PFSK-1 (cell line): ENCODE data around the gene KRTAP5-10.

Source experiments
- FOXP2 ChIP-seq: optimal IDR thresholded peaks from 2 replicates; pipeline ENCODE3; 2011; ENCODE audit warnings: borderline replicate concordance, control low read depth, inconsistent platforms; ENCODE audit not compliant: insufficient read depth; ENCODE audit errors: extremely low read length, extremely low read depth
- POLR2AphosphoS5 ChIP-seq: IDR thresholded peaks from 2 replicates; pipeline ENCODE4 v1.6.1; 2012; ENCODE audit warnings: low read depth, mild to moderate bottlenecking, control low read depth, low read length, moderate library complexity
- REST ChIP-seq, 2 experiments: IDR thresholded peaks; 2 replicates each; pipeline versions ENCODE4 v1.6.1 to v1.8.0; 2011 to 2012; ENCODE audit warnings: low read depth in 2 of 2, low read length in 2 of 2, control low read depth in 1 of 2, inconsistent platforms in 1 of 2, mild to moderate bottlenecking in 1 of 2, moderate library complexity in 1 of 2; ENCODE audit not compliant: insufficient read depth in 1 of 2
- SIN3A ChIP-seq: IDR thresholded peaks from 2 replicates; pipeline ENCODE4 v1.6.1; 2012; ENCODE audit warnings: mild to moderate bottlenecking, low read length, moderate library complexity, borderline replicate concordance; ENCODE audit not compliant: insufficient read depth
- TAF1 ChIP-seq: IDR thresholded peaks from 2 replicates; pipeline ENCODE4 v1.6.1; 2012; ENCODE audit warnings: low read length, control low read depth, borderline replicate concordance; ENCODE audit not compliant: insufficient read depth

Gene KRTAP5-10

GRCh38 chr11:71566081-71566620 lies 788 bp downstream of the KRTAP5-10 start:
- no peak for TF ChIP-seq SIN3A
- no peak for TF ChIP-seq TAF1
- TF ChIP-seq FOXP2 = no peak

DNA sequence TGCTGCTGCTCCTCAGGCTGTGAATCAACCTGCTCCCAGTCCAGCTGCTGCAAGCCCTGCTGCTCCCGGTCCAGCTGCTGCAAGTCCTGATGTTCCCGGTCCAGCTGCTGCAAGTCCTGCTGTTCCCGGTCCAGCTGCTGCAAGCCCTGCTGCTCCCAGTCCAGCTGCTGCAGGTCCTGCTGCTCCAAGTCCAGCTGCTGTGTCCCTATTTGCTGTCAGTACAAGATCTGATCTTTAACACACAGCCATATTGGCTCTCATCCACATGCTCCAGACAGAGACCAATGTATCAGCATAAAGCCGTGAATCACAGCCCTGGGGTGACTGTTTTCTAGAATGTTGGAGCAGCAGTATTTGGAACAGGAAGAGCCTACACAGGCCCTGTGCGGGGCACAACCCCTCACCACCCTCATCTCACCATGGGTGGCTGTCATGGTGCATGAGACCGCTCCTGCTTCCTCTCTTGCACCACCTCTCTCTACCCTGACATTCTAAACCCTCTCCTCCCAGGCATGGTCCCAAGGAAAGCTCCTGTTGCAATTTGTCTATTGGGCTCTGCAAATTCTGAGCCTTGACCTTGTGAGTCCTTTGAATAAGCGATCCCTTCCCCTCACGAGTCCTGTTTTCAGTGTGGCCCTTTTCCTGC lies 3.5 kb downstream of the KRTAP5-10 start:
- TF ChIP-seq TAF1 = no peak
- TF ChIP-seq REST (IDR thresholded peaks at IDR 0.05; ENCODE audit: insufficient read depth in 1 of 2, low read depth in 2 of 2, low read length in 2 of 2) = no peak
- TF ChIP-seq POLR2AphosphoS5 = no peak
- no peak for TF ChIP-seq SIN3A
- no peak for TF ChIP-seq FOXP2

DNA sequence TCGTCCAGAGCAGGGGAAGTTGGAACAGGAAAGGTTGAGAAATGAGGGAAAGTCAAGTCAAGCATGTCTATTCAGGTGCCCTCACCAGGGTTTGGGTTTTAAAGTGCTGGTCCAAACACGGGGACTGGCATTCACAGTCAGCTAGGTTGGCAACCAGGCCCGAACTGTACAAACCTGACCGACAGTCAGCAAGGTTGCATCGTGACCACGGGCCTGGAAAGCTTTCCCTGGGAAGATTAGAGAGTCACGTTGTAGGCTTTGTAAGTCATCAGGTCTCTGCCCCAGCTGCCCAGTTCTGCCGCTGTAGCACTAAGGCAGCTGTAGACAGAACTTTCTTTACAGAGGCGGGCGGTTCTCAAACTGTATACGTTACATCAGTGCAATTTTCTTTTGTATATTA lies 7.4 kb downstream of the KRTAP5-10 start:
- TF ChIP-seq SIN3A (no peak), POLR2AphosphoS5 (no peak), REST (IDR thresholded peaks at IDR 0.05; ENCODE audit: insufficient read depth in 1 of 2, low read depth in 2 of 2, low read length in 2 of 2) (no peak), FOXP2 (no peak), TAF1 (no peak)

GRCh38 chr11:71574418-71574817 lies 9.1 kb downstream of the KRTAP5-10 start:
- no peak for TF ChIP-seq REST (IDR thresholded peaks at IDR 0.05; ENCODE audit: insufficient read depth in 1 of 2, low read depth in 2 of 2, low read length in 2 of 2)
- TF ChIP-seq TAF1 = no peak
- TF ChIP-seq FOXP2 = no peak
- TF ChIP-seq POLR2AphosphoS5 = no peak
- TF ChIP-seq SIN3A = no peak

GRCh38 chr11:71575723-71576424 lies 10.5 kb downstream of the KRTAP5-10 start:
- TF ChIP-seq SIN3A (no peak), REST (IDR thresholded peaks at IDR 0.05; ENCODE audit: insufficient read depth in 1 of 2, low read depth in 2 of 2, low read length in 2 of 2) (no peak), TAF1 (no peak), POLR2AphosphoS5 (no peak), FOXP2 (no peak)
